Spleen (tissue), 11 donors: Measurements from ENCODE around the gene URB1. TPM values are rescaled to one million over a fixed set of nuclear protein-coding genes. Genes with fewer than 3 reads are reported as not detected.

Source experiments
- DNase-seq: peaks from one replicate; pipeline ENCODE4 v3.0.0-alpha.2; 2020
- H3K27ac ChIP-seq, 8 donors: fragments of 200-600 bp; sonication (generic) in 7 of 8; 1 replicate in 4 of 8; 2 replicates in 4 of 8; pipeline versions ENCODE4 v1.5.0 to v1.8.0; 2016 to 2021; ENCODE audit warnings: inconsistent platforms in 4 of 8, mild to moderate bottlenecking in 4 of 8, moderate library complexity in 1 of 8
- H3K27me3 ChIP-seq, 7 donors: fragments of 200-600 bp; sonication (generic) in 6 of 7; replicated peaks in 1 of 7; 1 replicate in 4 of 7; 2 replicates in 3 of 7; pipeline versions ENCODE4 v1.5.0 to v1.8.0; 2016 to 2021; ENCODE audit warnings: inconsistent platforms in 3 of 7, mild to moderate bottlenecking in 1 of 7
- H3K36me3 ChIP-seq, 6 donors: fragments of 200-600 bp; sonication (generic) in 5 of 6; 1 replicate in 4 of 6; 2 replicates in 2 of 6; pipeline versions ENCODE4 v1.5.0 to v1.8.0; 2016 to 2021; ENCODE audit warnings: inconsistent platforms in 2 of 6
- H3K4me1 ChIP-seq, 6 donors: fragments of 200-600 bp; sonication (generic) in 5 of 6; 1 replicate in 3 of 6; 2 replicates in 3 of 6; pipeline versions ENCODE4 v1.5.0 to v1.8.0; 2016 to 2021; ENCODE audit warnings: inconsistent platforms in 3 of 6
- H3K4me3 ChIP-seq, 8 donors: fragments of 200-600 bp; sonication (generic) in 7 of 8; 1 replicate in 4 of 8; 2 replicates in 4 of 8; pipeline versions ENCODE4 v1.5.0 to v1.8.0; 2016 to 2021; ENCODE audit warnings: inconsistent platforms in 4 of 8, mild to moderate bottlenecking in 4 of 8, moderate library complexity in 2 of 8
- H3K9me3 ChIP-seq, 8 donors: fragments of 200-600 bp; sonication (generic) in 7 of 8; 1 replicate in 4 of 8; 2 replicates in 4 of 8; pipeline versions ENCODE4 v1.5.0 to v1.8.0; 2016 to 2021; ENCODE audit warnings: inconsistent platforms in 4 of 8
- CTCF ChIP-seq, 11 experiments: fragments of 200-600 bp in 7 of 11; fragments of 450-650 bp in 4 of 11; sonication (generic) in 4 of 11; IDR thresholded peaks in 8 of 11; conservative IDR thresholded peaks in 3 of 11; 1 replicate in 7 of 11; 2 replicates in 4 of 11; pipeline versions ENCODE4 v1.4.0 to v1.8.0; 2016 to 2021; ENCODE audit warnings: antibody characterized with exemption in 11 of 11, inconsistent platforms in 4 of 11, mild to moderate bottlenecking in 1 of 11
- POLR2A ChIP-seq, 3 donors: fragments of 450-650 bp; IDR thresholded peaks; one replicate each; pipeline ENCODE4 v1.5.1; 2017; ENCODE audit warnings: antibody characterized with exemption in 3 of 3, mild to moderate bottlenecking in 1 of 3
- POLR2AphosphoS5 ChIP-seq, 3 donors: sonication (generic); formaldehyde crosslinking; IDR thresholded peaks; one replicate each; pipeline ENCODE4 v1.5.1; 2017; ENCODE audit warnings: antibody characterized with exemption in 3 of 3
- WGBS, 5 donors: extraction: QIAGEN DNeasy Blood & Tissue Kit in 3 of 5; methylation state at CpG; one replicate each; pipeline versions ENCODE4 v1.1.5 to v1.1.7; 2013 to 2018; 5-methylcytosine and 5-hydroxymethylcytosine counted together
- intact Hi-C: fragments of 100-400 bp; cut with DNase I; formaldehyde crosslinking; loops from one replicate; pipeline ENCODE4 v1.15.0; 2023; ENCODE audit warnings: low total_unique reads
- polyA plus RNA-seq, 3 donors: library from polyadenylated mRNA; stranded (reverse); fragments of 200-250 nt; gene quantifications; one replicate each; pipeline ENCODE4 v1.2.1, GENCODE V29; 2013
- total RNA-seq, 7 donors: library from RNA; depleted of rRNA in 3 of 7; stranded (reverse); fragments of >200 nt in 3 of 7; fragmentation: NEBNext Ultra II Directional in 4 of 7; extraction: Animal tissue kit (Norgen Biotek cat#: 25700) in 4 of 7; gene quantifications; one replicate each; pipeline versions ENCODE4 v1.1.0 to v1.2.1, GENCODE V29; 2016 to 2021
- donor health status: healthy with polysubstance abuse.
- donor health status: DM: no; HTN: no; CAD: no; lungs with moderate emphysema.
- donor health status: DM: no; HTN: no; CAD: no.
- donor health status: Bipolar disorder and iron deficiency.
- donor health status: healthy.
- donor health status: DM: no; HTN: no; CAD: no.
- donor health status: DM: yes; HTN: yes; CAD: no.

Gene URB1
- total and polyA plus RNA-seq, 10 donors, result 2.0 to 20.8 (median 12.0) TPM

GRCh38 chr21:32348604-32349332 is 44.0 kb downstream of the URB1 start:
- no peak overlapping the region for H3K27ac ChIP-seq
- H3K9me3 ChIP-seq, result peaks cover 3 to 19% (median 17%) of the 10 kb centered on the region in 8 donors
- intact Hi-C loops, result no loop called here
- no peak for DNase-seq
- H3K27me3 ChIP-seq, result no peaks in the 10 kb centered on the region
- TF ChIP-seq CTCF (IDR thresholded peaks at IDR 0.05 in 8 of 11, conservative IDR thresholded peaks at IDR 0.05 in 3 of 11), result no peak
- TF ChIP-seq POLR2AphosphoS5 (IDR thresholded peaks at IDR 0.05), result no peak
- no peak for TF ChIP-seq POLR2A (IDR thresholded peaks at IDR 0.05)
- WGBS, 5 donors, result 88 to 94% (median 92%) methylated on average over 9 of the region's 9 CpGs
- peaks cover 19 to 100% (median 100%) of the 10 kb centered on the region in 6 donors for H3K36me3 ChIP-seq
- no peaks in the 10 kb centered on the region for H3K4me1 ChIP-seq
- no peak overlapping the region for H3K4me3 ChIP-seq

- Histone ChIP-seq H3K36me3 (peaks cover 22 to 100% (median 100%) of the 10 kb centered on the region in 6 donors), H3K27me3 (no peaks in the 10 kb centered on the region), H3K9me3 (peaks cover 3 to 21% (median 19%) of the 10 kb centered on the region in 8 donors), H3K27ac (no peak overlapping the region), H3K4me3 (no peak overlapping the region), H3K4me1 (no peaks in the 10 kb centered on the region)
- no peak for TF ChIP-seq POLR2AphosphoS5 (IDR thresholded peaks at IDR 0.05)
- TF ChIP-seq POLR2A (IDR thresholded peaks at IDR 0.05), result no peak
- no peak for TF ChIP-seq CTCF (IDR thresholded peaks at IDR 0.05 in 8 of 11, conservative IDR thresholded peaks at IDR 0.05 in 3 of 11)
- no peak for DNase-seq
- WGBS, 5 donors, result 92 to 96% (median 93%) methylated on average over 9 to 11 of the region's 11 CpGs
- intact Hi-C loops, result no loop called here
Observed at GRCh38 chr21:32347977-32348376, 44.8 kb downstream of the URB1 start.

GRCh38 chr21:32347351-32347750 is 45.5 kb downstream of the URB1 start:
- Histone ChIP-seq H3K9me3 (peaks cover 3 to 21% (median 19%) of the 10 kb centered on the region in 8 donors), H3K27ac (no peak overlapping the region), H3K36me3 (peaks cover 22 to 100% (median 99%) of the 10 kb centered on the region in 6 donors), H3K27me3 (no peaks in the 10 kb centered on the region), H3K4me1 (no peaks in the 10 kb centered on the region), H3K4me3 (no peak overlapping the region)
- intact Hi-C loops, result no loop called here
- WGBS, 5 donors, result 89 to 98% (median 95%) methylated on average over 5 to 12 of the region's 12 CpGs
- TF ChIP-seq CTCF (IDR thresholded peaks at IDR 0.05 in 8 of 11, conservative IDR thresholded peaks at IDR 0.05 in 3 of 11) (no peak), POLR2A (IDR thresholded peaks at IDR 0.05) (no peak), POLR2AphosphoS5 (IDR thresholded peaks at IDR 0.05) (no peak)
- no peak for DNase-seq

- intact Hi-C loops, result no loop called here
- 91 to 97% (median 96%) methylated on average over 9 to 14 of the region's 14 CpGs for WGBS, 5 donors
- Histone ChIP-seq H3K27ac (no peak overlapping the region), H3K4me3 (no peak overlapping the region), H3K27me3 (no peaks in the 10 kb centered on the region), H3K4me1 (no peaks in the 10 kb centered on the region), H3K9me3 (peaks cover 3 to 21% (median 19%) of the 10 kb centered on the region in 8 donors), H3K36me3 (peaks cover 22 to 100% (median 97%) of the 10 kb centered on the region in 6 donors)
- no peak for DNase-seq
- TF ChIP-seq POLR2AphosphoS5 (IDR thresholded peaks at IDR 0.05) (peak in 1 of 3 donors; percentile 36), POLR2A (IDR thresholded peaks at IDR 0.05) (no peak)
Observed at GRCh38 chr21:32346951-32347350, 45.9 kb downstream of the URB1 start.
